Measurements from ENCODE around the gene LGALS3BP. TPM values are rescaled to one million over a fixed set of nuclear protein-coding genes. Genes with fewer than 3 reads are reported as not detected.

Gene LGALS3BP
- total and polyA plus RNA-seq, 2 of the 4 experiments (the other 2 are of a cell fraction) = 33.7 to 273 TPM

GRCh38 chr17:79024901-79025737, 45.4 kb upstream of the LGALS3BP start:
- BruUV-seq (replicated peaks) = no TSS peak
- Histone ChIP-seq H3K36me3 (ENCODE audit: control insufficient read depth, insufficient read depth, low read length) (no peaks in the 10 kb centered on the region), H4K8ac (ENCODE audit: low read depth in 2 of 2, low read length in 2 of 2) (peak overlapping the region in 1 of 2 experiments; percentile 43; a peak in 2 of 4 replicates), H2BK15ac (ENCODE audit: low read depth, low read length) (peak overlapping the region; percentile 65; the same call in 2 of the 3 replicates), H3K18ac (ENCODE audit: low read depth, low read length) (no peak overlapping the region), H3K27me3 (ENCODE audit: control insufficient read depth, insufficient read depth, low read length) (peaks cover 2% of the 10 kb centered on the region; the same call in 1 of the 2 replicates), H4K5ac (ENCODE audit: low read depth, low read length) (0 out of 2 replicates have a peak overlapping the region, but pooled peaks have one; percentile 4), H3K56ac (ENCODE audit: extremely low read depth, insufficient read depth, low read length) (no peak overlapping the region), H3K23ac (ENCODE audit: low read depth, low read length) (peak overlapping the region; percentile 66), H2BK120ac (ENCODE audit: low read depth, low read length) (peak overlapping the region; percentile 28), H3K4me3 (ENCODE audit: insufficient read depth, low read depth, low read length) (peak overlapping the region; percentile 85), H4K20me1 (ENCODE audit: insufficient read depth, low read length) (no peaks in the 10 kb centered on the region), H3K9me3 (ENCODE audit: control insufficient read depth, insufficient read depth, low read length) (no peaks in the 10 kb centered on the region), H3K4me1 (ENCODE audit: control insufficient read depth, insufficient read depth, low read length) (peaks cover 33% of the 10 kb centered on the region), H2BK5ac (ENCODE audit: low read depth, low read length, poor library complexity, severe bottlenecking) (no peak overlapping the region), H4K91ac (ENCODE audit: insufficient read depth, low read depth, low read length) (peak overlapping the region; percentile 52; the same call in 1 of the 2 replicates), H2AK9ac (replicated peaks; ENCODE audit: low read depth, low read length, poor library complexity) (peak overlapping the region; percentile 87), H3K9ac (ENCODE audit: low read depth, low read length) (peak overlapping the region; percentile 76; the same call in 1 of the 2 replicates), H2AK5ac (ENCODE audit: low read depth, low read length) (peak overlapping the region; percentile 87), H2AFZ (replicated peaks; ENCODE audit: low read length, poor library complexity) (peak overlapping the region; percentile 96), H3K27ac (ENCODE audit: insufficient read depth, low read length) (no peak overlapping the region), H3K4ac (ENCODE audit: low read depth, low read length) (peak overlapping the region; percentile 74), H3K9me1 (ENCODE audit: insufficient read depth, low read length) (peaks cover 24% of the 10 kb centered on the region), H3K4me2 (ENCODE audit: low read depth, low read length) (peak overlapping the region; percentile 85), H3K14ac (replicated peaks; ENCODE audit: low read depth, low read length) (0 out of 2 replicates have a peak overlapping the region, but pooled peaks have one; percentile 48), H2BK20ac (ENCODE audit: low read depth, low read length) (peak overlapping the region; percentile 61), H3K79me1 (ENCODE audit: low read depth in 1 of 2, low read length in 2 of 2) (peaks cover 7 to 31% of the 10 kb centered on the region in 2 experiments; a peak in 2 of 4 replicates)
- WGBS, 2 experiments (ENCODE audit: extremely low coverage in 2 of 2, insufficient read length in 1 of 2) = 65% methylated on average over 12 of the region's 31 CpGs; no CpG with 5 or more reads in 1 of the 2 experiments
- CTCF ChIA-PET = interaction anchor here (0.8 kb wide), 1 partner anchor 57 kb away, joined by 3 read pairs; no protein-coding TSS in a partner anchor
- ATAC-seq (ENCODE audit: low read depth) = no peak
- DNase-seq = no peak
- in situ Hi-C loops (cut with MboI; ENCODE audit: low sequenced_read_pairs) = loop anchor here (5.0 kb wide), 1 partner anchor 57 kb away; no protein-coding TSS in a partner anchor
- dilution Hi-C loops (cut with HindIII; ENCODE audit: low sequenced_read_pairs, unreplicated experiment) = no loop called here
- intact Hi-C loops (cut with micrococcal nuclease) = no loop called here
- POLR2A ChIA-PET (ENCODE audit: unreplicated experiment) = no interaction called here
- TF ChIP-seq RCOR1 (IDR thresholded peaks at IDR 0.05; ENCODE audit: insufficient replicate concordance, low read length) (no peak), NFE2L2 (IDR thresholded peaks at IDR 0.05; ENCODE audit: low read depth, low read length) (no peak), CEBPB (IDR thresholded peaks at IDR 0.05; ENCODE audit: low read depth, low read length) (no peak), USF2 (IDR thresholded peaks at IDR 0.05; ENCODE audit: low read depth, low read length) (no peak), MAZ (IDR thresholded peaks at IDR 0.05; ENCODE audit: borderline replicate concordance, low read depth, low read length) (no peak), SMC3 (IDR thresholded peaks at IDR 0.05; ENCODE audit: low read depth, low read length) (no peak), BHLHE40 (IDR thresholded peaks at IDR 0.05; ENCODE audit: low read depth, low read length) (no peak), RAD21 (IDR thresholded peaks at IDR 0.05; ENCODE audit: low read length) (no peak), RFX5 (IDR thresholded peaks at IDR 0.05; ENCODE audit: low read depth, low read length) (no peak), POLR2A (IDR thresholded peaks at IDR 0.05; ENCODE audit: low read depth, low read length) (no peak), MAFK (IDR thresholded peaks at IDR 0.05; ENCODE audit: low read depth, low read length) (no peak), FOS (IDR thresholded peaks at IDR 0.05; ENCODE audit: low read depth, low read length) (no peak), MXI1 (IDR thresholded peaks at IDR 0.05; ENCODE audit: borderline replicate concordance, low read depth, low read length) (no peak), ELK1 (IDR thresholded peaks at IDR 0.05; ENCODE audit: borderline replicate concordance, low read depth, low read length) (no peak), CHD1 (IDR thresholded peaks at IDR 0.05; ENCODE audit: low read depth, low read length) (no peak)
